EH (cell line): Measurements from ENCODE around the gene FGD4.

ENCODE experiments used
- DNase-seq: peaks from one replicate; pipeline ENCODE4 v3.0.0-alpha.2; 2015; ENCODE audit warnings: low read depth

The FGD4 gene

GRCh38 chr12:32399370-32400113, at the start of gene FGD4:
FGD4 (plus strand) TSS chr12:32399558.
- DNase-seq: peak; percentile 84

GRCh38 chr12:32353540-32353939, 45.8 kb upstream of the FGD4 start:
- DNase-seq: no peak

DNA sequence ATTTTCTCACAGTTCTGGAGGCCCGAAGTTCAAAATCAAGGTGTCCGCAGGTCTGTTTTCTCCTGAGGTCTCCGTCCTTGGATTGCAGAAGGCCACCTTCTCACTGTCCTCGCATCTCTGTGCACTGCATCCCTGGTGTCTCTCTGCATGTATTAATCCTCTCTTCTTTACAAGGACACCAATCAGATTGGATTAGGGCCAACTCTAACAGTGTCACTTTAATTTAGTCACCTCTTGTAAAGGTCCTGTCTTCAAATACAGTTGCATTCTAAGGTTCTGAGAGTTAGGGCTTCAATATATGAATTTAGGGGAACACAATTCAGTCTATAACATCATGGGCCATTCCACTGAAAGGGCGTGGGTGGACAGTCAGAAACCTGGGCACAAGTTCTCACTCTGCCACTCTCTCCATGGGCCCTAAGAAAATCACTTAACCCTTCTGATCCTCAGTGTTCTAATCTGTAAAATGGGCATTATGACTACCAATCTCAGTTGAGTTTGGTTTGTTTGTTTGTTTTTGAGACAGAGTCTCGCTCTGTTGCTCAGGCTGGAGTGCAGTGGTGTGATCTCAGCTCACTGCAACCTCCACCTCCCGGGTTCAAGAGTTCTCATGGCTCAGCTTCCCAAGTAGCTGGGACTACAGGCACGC, 41.6 kb upstream of the FGD4 start:
- no peak for DNase-seq

DNA sequence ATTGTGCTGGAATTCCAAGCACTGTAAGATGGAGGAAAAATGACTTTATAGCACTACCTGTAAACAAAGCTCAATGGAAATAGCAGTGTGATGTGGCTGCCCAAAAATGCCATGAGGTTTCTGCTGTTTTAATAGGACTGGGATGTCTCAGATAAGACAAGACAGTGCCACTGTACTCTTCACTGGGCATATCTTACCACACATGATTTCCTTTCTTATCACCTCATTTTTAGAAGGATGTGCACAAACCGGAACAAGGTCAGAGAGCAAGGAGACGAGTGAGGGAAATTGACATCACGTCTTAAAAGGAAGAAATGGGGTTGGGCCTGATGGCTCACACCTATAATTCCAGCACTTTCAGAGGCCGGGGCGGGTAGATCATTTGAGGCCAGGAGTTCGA, 38.4 kb upstream of the FGD4 start:
- no peak for DNase-seq

GRCh38 chr12:32362892-32363291, 36.5 kb upstream of the FGD4 start:
- DNase-seq: no peak

- peak; percentile 87 for DNase-seq
Measured at GRCh38 chr12:32365473-32366064, 33.8 kb upstream of the FGD4 start.

GRCh38 chr12:32366714-32367113, 32.6 kb upstream of the FGD4 start:
- no peak for DNase-seq

GRCh38 chr12:32367381-32367780, 32.0 kb upstream of the FGD4 start:
- DNase-seq: no peak

DNA sequence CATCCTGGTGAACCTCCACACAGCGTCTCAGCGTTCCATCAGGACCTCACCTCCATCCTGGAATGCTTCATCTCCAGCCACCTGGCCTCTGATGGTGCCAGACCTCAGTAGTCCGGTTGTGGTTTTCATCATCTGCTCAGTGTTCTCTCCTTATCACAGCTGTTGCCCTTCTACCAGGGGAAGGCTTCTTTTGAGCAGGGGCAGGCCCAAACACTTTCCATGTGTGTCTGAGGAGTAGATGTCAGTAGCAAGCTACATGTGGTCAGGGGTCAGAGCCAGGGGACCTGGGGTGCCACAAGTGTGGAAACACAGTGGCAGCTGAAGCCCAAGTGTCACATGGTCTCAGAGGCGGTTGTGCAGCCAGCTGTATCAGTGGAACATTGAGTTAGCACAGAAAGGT, 30.2 kb upstream of the FGD4 start:
- no peak for DNase-seq

DNA sequence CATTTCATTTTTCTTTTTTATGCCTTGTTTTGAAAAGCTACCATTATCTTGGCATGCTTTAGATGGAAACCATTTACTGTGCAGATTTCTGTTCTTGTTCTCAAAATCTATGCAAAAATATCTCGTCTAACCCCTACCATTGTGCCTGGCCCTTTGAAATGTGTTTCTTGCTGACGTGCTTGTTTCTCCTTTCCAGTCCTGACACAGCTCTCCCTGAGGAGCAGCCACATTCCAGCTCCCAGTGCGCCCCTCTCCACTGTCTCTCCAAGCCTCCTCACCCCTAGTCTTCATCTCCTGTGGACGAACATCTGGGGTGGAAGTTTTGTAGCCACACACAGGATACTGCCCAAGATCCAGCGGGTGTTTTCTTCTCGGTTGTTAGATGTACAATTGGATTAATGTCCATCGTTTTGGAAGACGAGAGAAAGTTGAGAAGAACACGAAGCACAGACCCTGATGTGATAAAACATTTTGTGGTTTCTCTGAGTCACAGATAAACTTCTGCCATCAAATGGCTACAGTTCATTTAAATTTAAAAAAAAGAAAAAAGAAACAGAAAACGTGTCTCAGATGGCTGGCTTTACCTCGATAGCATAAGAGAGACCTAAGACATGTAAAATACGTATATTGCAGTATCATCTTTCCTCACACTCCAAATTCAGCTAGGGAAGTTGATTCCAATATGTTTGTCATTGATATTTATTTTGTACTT, 21.9 kb upstream of the FGD4 start:
- peak; percentile 38 for DNase-seq

DNA sequence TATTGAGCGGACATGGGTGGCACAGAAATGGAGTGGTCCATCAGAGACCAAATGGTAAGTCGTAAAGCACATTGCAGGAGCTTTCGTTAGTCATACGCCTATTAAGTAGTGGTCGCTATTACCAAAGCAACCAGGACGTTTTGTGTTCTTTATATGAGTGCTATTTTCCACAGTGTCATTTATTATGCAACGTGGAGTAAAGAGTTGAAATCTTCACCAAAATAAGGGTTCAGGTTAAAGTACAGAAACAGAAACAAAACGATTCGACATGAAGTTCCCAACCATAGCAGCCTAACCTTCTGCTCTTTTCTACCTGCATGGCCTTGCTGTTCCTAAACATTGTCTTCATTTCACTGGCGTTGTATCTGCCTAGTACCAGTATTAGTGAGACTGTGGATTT, 20.1 kb upstream of the FGD4 start:
- no peak for DNase-seq

DNA sequence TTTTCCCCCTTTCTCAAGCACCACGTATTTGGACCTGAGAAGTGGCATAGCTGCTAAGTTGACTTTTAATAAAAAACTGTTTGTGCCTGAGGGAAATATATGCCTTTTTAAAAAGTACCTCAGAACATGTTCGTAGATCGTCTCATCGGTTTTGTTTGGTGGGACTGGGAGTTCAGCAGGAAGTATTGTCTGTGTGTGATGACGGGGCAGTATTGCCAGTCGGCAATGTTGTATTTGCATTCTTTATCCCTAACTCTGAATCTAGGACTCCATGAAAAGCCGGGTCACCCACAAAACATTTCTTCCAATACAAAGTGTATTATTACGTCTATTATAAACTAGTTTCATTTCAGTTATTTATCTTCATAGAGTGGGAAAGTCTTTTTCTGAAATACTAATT, 19.7 kb upstream of the FGD4 start:
- DNase-seq: no peak

DNA sequence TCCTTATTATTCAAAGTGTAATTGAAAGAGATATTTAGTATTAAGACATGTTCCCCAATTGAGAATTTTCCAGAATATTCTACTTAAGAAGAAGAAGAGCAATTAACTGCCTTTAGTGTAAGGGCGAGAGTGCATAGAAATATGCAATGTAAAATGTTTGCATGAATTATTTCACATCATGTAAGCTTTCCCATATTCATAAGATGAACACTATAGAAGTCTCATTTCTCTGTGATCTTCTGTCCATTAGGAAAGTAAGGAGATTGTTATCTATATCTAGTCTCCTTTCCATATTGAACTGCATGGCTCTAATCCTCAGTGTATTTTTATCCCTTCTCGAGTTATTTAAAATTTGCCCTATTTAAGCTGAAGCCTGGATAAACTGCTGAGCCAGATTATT, 17.1 kb upstream of the FGD4 start:
- DNase-seq: no peak

- DNase-seq: no peak
Measured at GRCh38 chr12:32390572-32391219, 8.7 kb upstream of the FGD4 start.

- no peak for DNase-seq
Measured at GRCh38 chr12:32395026-32395425, 4.3 kb upstream of the FGD4 start.

DNA sequence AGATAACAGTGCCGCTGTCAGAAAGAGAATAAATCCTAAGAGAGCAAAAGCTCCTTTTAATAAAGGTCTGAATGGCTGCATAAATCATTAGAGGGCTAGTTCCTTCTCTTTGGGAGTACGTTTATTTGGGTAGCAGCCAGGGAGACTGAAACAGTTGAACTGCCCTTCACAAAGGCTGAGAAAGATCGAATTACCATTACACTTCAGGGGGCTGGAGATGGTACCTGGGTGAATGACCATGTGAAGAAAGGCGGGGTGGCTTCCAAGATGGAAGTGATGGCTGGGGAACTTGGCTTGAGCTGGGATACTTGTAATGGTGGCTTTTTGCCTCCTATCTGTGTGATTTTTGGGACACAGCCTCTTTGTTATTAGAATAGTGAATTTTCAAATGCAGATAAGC, 1.7 kb upstream of the FGD4 start:
- no peak for DNase-seq

DNA sequence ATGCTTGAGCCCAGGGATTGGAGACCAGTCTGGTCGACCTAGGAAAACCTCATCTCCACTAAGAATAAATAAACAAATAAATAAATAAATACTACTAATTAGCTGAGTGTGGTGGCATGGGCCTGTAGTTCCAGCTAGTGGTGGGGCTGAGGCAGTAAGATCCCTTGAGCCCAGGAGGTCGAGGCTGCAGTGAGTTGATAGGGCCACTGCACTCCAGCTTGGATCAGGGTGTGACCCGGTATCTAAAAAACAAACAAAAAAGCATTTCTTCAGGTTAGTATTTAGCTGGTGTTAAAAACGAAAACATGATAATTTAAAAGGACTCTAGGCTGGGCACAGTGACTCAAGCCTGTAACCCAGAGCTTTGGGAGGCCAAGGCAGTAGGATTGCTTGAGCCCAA, 1.2 kb upstream of the FGD4 start:
- no peak for DNase-seq

GRCh38 chr12:32398816-32399369, 465 bp upstream of the FGD4 start:
- no peak for DNase-seq

- no peak for DNase-seq
Measured at GRCh38 chr12:32400114-32400672, 835 bp downstream of the FGD4 start.

DNA sequence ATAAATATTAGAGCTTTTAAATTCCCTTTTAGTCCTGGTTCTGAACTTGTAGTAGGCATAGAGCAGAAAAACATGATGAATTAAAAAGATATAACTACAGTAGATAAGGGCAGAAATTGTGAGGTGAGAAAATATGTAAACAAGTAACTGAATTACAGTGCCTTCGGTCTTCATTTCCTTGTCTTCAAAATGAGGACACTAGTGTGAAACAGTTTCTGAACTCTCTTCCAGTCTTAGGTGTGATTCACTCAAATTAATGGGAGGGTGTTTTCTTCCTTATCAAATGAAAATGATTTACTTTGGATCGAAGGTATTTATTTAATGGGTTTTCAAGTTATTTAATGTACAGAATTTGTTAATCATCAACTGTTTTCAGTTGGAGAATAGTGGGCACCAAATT, 1.5 kb downstream of the FGD4 start:
- no peak for DNase-seq

GRCh38 chr12:32402170-32402569, 2.8 kb downstream of the FGD4 start:
- DNase-seq: no peak

DNA sequence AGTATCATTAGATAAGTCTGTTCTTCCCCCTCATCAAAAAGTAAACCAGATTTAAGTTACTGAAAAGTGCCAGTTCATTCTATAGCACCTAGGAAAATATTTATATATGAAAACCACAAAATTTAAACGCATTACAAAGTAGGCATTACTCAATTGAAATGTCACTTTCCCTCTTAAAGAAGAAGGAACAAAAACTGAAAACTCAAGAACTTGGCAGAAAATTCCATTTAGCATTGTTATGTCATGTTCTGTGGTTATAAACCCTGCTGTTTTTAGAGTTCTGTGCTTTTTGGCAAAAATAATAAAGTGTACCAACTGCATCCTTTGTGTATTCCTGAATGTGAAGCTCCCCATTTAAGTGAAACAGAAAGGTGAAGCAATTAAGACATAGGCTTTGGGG, 3.6 kb downstream of the FGD4 start:
- no peak for DNase-seq
